ENCODE results near the gene GPRIN3.

- no peak for TF ChIP-seq CTCF (conservative IDR thresholded peaks at IDR 0.05; ENCODE audit: low read length)
- TF ChIP-seq EZH2phosphoT487 (IDR thresholded peaks at IDR 0.05; ENCODE audit: borderline replicate concordance), result no peak
Measured at GRCh38 chr4:89269121-89269666, 38.4 kb downstream of the GPRIN3 start.

Data from Loucy (cell line).